NCI-H187 (cell line): ENCODE data around the gene IQGAP2.
"Not testable (repeated sequence)": the region's sequence is repeated elsewhere in the genome, so short reads cannot be mapped to it uniquely, and the experiment has no call there.

Experiments used
- DNase-seq, 2 experiments: peaks; one replicate each; lab custom pipeline; 2025; lab: John Stamatoyannopoulos, UW

Gene IQGAP2

DNA sequence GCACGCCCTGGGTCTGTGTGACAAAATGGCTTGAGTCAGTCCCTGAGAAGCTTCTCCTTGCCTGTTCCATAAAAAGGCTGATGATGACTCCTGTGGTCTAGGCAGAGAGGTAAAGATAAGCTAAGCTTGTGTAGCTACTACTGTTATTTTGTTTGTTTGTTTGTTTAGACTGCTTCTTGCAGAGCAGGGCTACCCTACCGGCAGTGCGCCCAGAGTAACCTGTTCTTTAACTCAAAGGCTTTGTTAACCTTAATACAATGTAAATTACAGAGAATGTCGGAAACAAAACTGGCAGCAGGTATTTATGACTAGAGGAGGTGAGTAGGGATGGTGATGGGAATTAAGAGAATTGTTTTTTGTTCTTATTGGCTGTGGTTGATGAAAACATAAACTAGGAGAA lies 132.5 kb downstream of the IQGAP2 start:
- DNase-seq = no peak

DNA sequence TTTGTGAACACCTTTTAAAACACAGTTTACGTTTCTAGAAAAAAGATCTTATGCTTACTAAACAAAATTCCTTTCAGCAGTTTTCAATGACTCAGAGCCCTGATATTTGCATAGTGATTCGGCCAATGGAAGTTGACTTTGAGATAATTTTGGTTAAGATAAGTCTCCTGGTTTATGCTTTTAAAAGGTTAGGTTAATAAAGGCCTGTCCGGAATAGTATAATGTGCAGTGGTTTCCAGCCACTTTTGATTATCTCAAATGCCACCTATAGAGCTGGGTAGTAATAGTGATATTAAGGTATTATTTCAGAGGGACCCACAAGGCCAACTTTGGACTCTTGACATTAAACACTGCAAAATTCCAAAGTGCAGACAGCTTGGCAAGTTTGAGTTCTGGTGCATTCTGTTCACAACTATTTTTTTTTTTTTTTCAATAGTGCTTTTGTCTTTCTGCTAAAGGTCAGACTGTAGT lies 134.0 kb downstream of the IQGAP2 start:
- no peak for DNase-seq

DNA sequence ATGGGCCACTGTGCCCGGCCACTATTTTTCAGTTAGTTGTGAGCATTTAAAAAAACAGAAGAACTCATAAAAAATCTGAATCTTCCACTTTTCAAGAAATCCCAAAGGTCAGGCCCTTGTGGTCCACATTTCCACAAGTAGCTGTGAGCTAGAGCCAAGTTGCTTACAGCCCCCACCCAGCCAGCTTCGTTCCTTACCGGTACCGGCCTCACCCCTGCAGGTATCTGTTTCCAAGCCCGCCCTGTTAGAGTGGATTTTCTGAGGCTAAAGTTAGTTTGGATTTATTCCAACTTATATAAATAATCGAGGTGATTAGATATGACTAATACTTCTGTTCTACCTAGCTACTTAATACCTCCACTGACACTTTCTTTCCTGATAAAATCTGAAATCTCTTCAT lies 139.2 kb downstream of the IQGAP2 start:
- no peak for DNase-seq

DNA sequence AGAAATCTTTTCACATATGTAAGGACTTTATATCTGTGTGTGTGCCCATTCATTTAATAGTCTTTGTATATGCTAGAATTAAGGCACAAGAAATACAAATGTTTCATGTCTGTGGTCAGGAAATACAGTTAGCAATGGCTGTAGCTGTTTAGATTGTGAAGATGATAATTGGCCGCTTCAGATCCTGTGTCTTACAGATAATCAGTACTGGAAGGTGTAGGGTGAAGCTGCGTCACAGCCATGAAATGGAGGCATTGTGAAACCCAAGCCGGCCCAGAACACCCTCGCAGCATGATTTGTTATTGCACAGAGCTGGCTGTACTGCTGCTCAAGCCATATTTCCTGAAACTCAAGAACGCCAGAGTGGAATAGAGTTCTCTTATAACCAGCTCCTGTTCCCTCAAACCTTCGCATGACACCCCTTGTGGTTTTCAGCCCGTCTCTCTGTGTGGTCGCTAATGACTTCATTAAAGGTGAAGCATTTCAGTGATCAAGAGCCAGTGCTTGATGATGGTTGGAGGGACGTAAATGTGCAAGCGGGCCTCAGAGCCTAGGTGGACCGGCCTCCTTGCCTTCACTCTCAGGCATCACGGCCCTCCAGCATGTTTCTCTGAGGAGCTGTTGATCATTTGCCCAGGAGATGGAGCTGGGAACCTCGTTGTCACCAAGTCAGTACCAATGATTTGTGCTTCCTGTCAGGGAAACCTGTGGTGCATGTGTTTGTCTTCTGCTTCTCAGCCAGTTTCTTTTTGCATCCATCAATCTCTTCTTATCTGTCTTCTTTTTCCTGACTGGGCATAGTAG lies 140.0 kb downstream of the IQGAP2 start:
- DNase-seq = no peak

DNA sequence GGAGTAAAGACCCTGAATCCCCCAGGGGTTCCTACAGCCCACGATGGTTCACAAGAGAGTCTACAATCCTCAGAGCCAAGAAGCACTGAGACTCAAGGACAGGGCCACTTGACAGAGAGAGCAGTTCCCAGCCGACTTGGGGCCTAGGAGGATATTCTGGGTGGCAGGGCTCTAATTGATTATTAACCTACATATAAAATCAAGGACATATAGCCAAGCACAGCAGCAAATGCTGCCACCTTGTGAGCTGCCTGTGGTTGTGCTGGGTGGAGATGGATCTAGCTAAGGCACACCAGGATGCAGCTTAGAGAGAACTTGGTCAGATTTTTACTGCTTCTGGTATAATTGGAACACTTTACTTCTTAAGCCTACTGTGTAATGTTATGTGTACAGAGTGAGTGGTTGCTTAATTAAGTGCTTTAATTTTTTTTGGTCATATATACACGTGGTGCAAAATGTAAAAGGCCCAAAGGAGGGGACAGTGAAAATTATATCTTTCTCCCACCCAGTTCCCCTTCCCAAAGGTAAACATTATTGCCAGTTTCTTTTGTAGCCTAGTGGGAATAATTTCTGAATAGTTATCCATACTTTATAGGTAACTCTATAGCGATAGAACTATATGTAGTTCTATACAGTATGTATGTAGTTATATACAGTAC lies 141.3 kb downstream of the IQGAP2 start:
- DNase-seq = no peak

DNA sequence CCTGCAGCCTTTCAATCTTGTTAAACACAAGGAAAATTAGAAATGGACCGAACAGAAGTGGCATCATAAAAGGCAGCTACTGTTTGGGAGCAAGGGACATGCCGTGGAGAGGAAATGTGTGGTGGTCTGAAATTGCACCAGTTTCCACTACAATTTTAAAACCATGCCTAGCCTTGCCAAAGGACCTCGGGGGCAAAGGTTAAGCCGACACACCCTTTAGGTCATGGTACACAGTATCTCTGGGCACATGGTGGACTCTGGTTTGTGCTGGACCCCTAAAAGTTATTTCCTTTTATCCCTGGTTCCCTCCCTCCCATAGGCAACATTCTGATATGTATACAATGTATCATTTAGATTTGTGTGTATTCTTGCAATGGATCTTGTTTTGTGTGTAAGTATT lies 142.1 kb downstream of the IQGAP2 start:
- DNase-seq = no peak

DNA sequence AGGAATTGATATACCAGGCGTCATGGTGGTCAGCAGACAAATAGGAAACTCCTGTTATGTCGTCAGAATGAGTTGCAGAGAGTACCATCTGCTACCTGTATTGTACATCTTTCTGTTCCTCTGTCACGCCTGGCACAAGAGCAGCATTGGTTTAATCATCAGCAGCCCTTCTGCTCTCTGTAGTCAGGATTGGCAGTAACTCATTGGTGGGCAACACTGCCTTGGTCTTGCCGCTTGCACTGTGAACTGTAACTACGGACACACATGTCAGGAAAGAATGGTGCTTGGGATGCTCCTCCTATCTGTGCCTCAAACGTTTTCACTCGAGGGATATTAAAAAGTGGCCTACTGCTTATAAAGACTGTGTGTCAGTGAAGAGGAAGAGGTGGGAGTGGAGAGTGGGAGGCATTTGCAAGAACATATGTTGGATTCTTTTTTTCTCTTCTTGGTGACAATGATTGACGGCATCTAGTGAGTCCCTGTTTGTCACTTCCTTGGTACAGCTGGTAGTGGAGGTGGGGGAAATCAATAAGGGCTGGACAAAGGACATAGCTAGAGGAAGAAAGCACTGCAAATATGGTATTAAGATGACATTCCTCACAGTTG lies 143.5 kb downstream of the IQGAP2 start:
- DNase-seq = no peak

DNA sequence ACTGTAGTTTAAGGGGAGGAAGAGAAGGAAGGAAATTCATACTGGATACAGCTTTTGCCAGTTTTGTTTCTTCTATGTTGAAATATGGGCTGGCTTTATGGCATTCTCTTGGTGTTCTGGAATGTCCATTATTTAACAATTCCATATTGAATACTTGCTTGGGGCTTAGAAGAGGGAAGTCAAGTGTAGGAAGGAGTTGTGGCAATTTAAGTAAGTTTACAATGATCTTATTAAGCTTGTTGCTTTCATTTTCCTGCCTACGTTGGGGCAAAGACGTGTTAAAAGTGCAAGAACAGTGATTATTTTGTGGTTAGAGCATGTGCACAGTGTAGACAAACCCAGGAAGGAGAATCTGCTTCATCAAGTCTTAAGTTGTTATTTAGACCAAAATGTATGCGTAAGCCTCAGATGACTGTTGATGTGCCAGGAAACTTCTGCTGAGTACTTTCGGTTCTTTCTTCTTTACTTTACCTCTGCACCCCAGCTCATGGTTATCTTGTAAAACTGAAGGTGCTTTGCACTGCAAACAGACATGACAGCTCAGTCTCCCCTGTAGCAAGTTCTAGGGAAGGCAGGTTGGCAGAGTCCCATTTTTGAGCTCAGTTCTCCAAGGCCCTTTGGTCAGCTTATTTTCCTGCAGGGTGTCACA lies 144.3 kb downstream of the IQGAP2 start:
- no peak for DNase-seq

DNA sequence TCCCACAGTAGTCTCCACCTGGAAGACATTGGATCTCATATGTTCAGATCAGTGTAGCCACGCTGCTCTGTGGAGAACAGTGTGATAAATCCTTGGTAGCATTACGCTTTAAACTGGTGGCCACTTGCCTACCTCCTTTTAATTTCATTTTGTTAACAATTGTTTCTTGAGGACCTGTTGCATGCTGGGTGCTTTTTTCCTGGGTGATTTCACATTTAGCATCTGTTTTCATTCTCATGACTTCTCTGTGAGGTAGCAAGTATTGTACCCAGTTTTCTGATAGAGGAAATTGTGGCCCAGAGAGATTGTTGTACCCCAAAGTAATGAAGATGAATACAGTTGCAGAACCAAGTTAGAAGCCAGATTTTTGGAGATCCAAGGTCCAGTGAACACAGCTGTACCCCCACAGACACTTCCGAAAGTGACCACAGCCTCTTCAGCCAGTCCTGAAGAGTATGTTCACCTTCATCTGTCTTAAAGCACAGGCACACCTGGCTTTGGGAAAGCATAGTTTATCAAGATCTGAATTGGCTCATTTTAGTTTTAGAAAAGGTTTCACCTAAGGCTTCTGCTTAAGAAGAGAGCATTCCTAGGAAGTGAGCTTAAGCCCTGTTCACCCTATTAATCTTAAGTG lies 144.9 kb downstream of the IQGAP2 start:
- DNase-seq = no peak

DNA sequence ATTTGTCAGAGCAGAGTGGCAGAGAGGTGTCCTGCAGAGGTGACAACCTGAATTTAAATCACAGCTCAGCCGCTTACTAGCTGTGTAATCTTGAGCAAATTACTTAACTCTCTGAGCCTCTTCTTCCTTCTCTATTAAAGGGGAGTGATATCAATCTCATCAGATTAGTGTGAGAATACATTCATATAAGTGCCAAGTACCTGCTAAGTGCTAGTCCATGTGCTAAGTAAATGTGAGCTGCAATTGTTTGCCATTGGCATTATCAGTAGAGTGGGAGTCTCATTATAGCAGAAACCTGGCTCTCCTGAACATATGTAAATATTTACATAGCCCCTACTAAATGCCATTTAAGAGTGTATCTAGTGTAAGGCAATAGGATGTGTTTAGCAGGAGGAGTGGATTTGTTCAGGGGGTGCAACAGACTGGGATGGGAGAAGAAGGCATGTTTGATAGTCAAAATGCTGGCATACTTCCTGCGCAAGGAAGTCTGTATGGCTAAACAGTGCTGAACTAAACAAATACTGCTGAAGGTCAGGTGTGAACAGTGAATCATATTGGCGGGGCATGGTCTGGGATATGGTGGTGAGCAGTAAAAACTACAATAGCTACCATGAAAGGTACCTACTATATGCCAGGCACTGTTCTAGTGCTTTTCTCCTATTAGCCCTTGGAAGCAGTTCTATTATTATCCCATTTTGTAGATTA lies 145.6 kb downstream of the IQGAP2 start:
- DNase-seq = no peak

DNA sequence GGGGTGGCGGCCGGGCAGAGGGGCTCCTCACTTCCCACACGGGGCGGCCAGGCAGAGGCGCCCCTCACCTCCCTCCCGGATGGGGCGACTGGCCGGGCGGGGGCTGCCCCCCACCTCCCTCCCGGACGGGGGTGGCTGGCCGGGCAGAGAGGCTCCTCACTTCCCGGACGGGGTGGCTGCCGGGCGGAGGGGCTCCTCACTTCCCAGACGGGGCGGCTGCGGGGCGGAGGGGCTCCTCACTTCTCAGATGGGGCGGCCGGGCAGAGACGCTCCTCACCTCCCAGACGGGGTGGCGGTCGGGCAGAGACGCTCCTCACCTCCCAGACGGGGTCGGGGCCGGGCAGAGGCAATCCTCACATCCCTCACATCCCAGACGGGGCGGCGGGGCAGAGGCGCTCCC lies 147.8 kb downstream of the IQGAP2 start:
- not testable (repeated sequence) for DNase-seq

DNA sequence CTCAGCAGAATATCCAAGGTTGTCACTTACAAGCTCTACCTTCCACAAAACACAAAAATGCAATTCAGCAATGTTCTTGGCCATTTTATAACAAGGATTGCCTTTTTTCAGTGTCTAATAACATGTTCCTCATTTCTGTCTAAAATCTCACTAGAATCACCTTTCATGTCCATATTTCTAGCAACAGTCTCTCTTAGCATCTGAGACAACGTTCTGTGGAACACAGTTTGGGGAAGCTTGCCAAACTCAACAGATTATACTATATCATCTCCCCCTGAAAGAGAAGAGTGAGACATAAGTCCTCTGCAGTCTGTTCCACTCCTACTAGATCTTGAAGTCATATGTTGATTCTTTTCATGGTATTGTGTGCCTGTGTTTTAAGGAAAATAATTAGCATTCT lies 149.5 kb downstream of the IQGAP2 start:
- no peak for DNase-seq

DNA sequence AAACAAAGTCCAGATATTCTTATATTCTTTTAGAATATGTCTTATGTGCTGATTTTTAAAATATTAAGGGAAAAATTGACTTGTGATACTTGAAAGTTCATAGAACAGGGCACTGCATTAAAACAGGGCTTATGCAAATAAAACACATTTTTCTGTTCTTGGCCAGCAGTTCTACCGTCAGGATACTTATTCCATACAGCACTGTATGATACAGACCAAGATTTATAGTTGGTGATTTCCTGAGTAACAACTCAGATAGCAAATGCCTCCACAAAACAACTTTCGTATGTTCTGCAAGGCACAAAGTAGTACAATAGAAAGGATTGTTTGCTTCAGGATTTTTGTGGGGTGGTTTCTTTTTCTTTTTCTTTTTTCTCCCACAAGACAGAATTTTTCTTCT lies 150.2 kb downstream of the IQGAP2 start:
- DNase-seq = no peak

DNA sequence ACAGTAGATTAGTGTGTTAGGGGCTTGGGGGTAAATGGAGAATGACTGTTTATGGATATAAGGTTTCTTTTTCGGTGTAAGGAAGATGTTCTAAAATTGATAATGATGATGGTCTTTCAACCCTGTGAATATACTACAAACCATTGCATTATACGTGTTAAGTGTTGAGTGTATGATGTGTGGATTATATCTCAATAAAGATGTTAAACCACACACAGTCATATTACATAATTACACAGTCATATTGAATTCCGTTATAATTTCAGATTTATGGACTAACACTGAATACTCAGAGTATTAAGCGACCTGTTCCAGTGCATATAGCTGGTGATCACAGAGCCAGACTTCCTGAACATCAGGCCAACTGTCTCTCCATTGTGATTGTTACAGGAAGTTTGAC lies 152.0 kb downstream of the IQGAP2 start:
- DNase-seq = no peak

DNA sequence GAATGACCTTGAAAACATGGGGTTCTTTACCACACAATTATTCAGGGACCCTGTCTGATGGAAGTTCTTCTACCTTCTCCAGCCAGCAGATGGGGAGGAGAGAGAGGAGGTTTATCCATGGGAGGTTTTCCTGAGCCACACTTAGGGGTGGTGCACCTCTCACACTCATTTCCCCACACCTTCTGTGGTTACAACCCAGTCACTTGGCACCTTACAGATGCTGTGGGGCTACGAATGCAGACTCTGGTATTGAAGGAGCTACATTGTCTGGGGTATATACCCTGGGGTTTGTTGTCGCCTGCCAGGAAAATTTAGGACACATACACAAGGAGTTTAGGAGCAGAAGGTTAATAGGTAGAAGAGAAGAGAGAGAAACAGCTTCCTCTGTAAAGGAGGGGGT lies 152.6 kb downstream of the IQGAP2 start:
- no peak for DNase-seq

DNA sequence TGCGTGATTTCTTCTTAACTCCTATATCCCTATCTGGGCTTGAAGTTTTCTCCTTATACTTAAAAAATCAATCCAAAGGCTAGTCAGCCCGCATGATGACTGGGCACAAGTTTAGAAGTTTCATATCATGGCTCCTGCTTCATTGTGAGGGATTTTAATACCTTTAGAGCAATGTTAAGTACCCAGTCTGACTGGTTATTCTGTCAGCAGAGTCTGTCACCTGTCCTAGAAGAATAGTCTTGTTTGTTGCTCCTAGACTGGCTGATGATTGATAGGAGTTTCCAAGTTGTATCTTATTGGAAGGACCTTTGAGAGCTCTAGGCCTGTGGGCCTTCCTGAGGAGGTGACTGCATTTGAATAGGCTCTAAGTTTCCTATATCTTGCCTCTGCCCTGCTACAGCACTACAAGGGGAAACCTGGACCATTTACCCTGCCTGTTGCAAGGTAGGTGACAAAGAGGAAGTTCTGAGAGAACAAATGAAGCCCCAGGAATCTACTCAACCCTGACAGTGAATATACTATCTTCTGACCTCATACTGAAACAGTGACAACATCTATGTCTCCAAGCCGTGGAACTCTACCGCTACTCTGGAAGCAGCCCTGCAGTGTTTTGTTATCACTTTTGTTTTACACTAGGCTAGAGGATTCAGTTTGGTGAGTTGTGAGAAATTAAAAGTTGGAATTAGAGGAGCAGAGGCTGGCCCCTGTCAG lies 153.6 kb downstream of the IQGAP2 start:
- DNase-seq = no peak

DNA sequence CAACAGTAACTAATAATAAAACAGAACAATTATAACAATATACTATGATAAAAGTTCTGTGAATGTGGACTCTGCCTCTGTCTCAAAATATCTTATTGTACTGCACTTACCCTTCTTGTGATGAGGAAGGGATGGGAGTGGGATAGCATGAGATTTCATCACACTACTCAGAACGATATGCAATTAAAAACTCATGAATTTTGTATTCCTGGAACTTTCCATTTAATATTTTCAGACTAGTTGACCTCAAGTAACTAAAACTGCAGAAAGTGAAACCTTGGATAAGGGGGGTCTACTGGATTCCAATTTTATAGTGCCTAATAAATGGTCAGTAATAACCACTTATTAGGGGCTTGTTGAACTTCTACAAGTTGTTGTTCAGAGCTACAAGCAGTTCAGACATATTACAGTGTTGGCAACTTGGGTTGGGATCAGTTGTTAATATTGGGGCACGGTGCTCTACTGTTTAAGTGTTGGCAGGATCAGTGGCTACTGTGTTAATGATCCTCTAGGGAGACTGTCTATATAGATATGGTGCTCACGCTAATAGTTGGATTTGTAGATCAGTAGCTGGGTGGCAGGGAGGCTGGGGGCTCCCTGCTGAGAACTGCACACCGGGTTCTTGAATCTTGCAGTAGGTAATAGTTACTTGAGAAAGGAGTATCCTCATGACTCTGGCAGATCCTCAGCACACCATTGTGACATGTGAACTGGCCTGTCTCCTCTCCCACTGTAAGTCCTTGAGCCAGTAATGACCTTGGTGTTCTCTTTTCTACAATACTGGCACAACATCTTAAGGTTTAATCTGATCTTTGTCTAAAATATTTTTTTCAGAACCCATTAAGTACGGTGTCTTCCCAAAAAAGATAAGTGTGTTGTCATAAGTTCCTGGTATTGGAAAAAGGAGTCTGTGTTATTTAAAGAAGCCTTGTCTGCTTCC lies 158.1 kb downstream of the IQGAP2 start:
- DNase-seq = no peak

DNA sequence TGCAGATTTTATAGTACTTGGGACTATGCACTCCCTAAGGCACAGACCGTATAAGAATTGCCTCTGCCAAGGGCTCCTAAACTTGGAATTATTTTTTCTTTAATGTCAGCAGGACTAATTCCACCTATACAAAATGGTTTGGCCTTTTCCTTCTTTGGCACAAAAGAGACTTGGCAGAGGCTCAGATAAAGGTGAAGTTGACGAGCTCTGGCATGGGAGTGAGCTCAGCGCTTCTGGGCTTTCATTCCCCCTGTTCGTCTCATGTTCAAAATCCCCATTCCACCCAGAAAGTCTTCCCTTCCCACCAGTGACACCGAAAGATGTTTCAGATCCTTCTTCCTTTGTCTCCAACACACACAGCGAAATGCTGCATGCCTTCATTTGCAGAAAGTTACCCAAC lies 158.9 kb downstream of the IQGAP2 start:
- no peak for DNase-seq

DNA sequence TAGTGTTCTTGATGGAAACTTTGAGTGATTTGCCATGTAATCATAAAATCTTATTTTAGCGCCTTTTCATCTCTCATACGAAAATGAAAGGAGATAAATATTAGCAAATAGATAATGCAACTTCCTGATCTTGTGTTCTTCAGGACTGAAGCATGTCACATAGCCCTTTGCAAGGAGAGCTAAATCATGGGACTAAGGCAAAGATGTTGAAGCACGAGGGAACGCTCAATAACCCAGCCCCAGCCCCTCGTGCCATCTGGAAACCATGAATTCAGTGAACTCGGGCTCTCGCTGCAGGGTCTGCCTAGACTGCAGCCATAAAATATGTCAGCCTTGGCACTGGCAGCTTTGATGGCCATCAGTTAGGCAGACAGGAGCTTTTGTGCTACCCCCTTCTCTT lies 161.9 kb downstream of the IQGAP2 start:
- no peak for DNase-seq

DNA sequence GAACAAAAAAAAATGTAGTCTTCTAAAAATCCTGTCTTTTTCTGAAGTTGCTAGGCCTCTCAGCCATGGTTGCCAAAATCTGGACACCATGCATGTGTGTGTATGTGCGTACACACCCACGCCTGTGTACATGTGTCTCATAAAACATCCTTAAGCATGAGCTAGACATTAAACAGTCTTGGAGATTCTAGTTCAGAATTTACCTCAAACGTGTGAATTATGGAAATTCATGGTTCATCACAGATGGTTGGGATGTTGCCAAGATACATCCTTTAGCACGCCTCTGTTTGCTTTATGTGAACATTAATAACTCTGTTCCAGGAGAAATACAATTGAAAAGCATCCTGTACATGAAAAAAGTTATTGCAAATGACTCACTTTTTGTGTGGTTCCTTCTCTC lies 167.1 kb downstream of the IQGAP2 start:
- DNase-seq = no peak
